HepG2 (cell line): ENCODE data around the gene OR6C2. TPM values are rescaled to one million over a fixed set of nuclear protein-coding genes. Genes with fewer than 3 reads are reported as not detected.

Experiments
- ATF1 ChIP-seq: IDR thresholded peaks from 2 replicates; pipeline ENCODE4 v1.6.1; 2016; ENCODE audit warnings: mild to moderate bottlenecking, control low read depth
- CREB1 ChIP-seq, 2 experiments: fragments of 450-650 bp in 1 of 2; IDR thresholded peaks; 2 replicates each; pipeline ENCODE4 v1.6.1; 2016 to 2017; ENCODE audit warnings: control low read depth in 1 of 2, mild to moderate bottlenecking in 1 of 2, missing compliant biosample characterization in 1 of 2, missing genetic modification characterization in 1 of 2
- FUBP1 ChIP-seq: sonication (generic); formaldehyde crosslinking; IDR thresholded peaks from 2 replicates; pipeline ENCODE4 v1.5.1; 2020; ENCODE audit warnings: missing genetic modification reagents, mild to moderate bottlenecking, borderline replicate concordance
- HNRNPUL1 ChIP-seq: fragments of 200-400 bp; formaldehyde crosslinking; IDR thresholded peaks from 2 replicates; pipeline ENCODE4 v1.6.1; 2017; ENCODE audit warnings: low read depth, mild to moderate bottlenecking, low read length, moderate library complexity
- PAF1 ChIP-seq: IDR thresholded peaks from 2 replicates; pipeline ENCODE4 v1.6.1; 2016; ENCODE audit warnings: missing genetic modification reagents, missing compliant biosample characterization
- PPARG ChIP-seq: conservative IDR thresholded peaks from 2 replicates; pipeline ENCODE4 v1.6.1; 2016; ENCODE audit warnings: missing biosample characterization, missing genetic modification reagents
- SCMH1 ChIP-seq: sonication (generic); formaldehyde crosslinking; IDR thresholded peaks from 2 replicates; pipeline ENCODE4 v1.9.0; 2021; ENCODE audit warnings: missing genetic modification reagents, mild to moderate bottlenecking, borderline replicate concordance
- SMYD3 ChIP-seq: sonication (generic); formaldehyde crosslinking; IDR thresholded peaks from 2 replicates; pipeline ENCODE4 v1.8.1; 2023; ENCODE audit warnings: mild to moderate bottlenecking, missing genetic modification reagents
- SNAPC2 ChIP-seq: sonication (generic); formaldehyde crosslinking; IDR thresholded peaks from 2 replicates; pipeline ENCODE4 v1.8.1; 2022; ENCODE audit warnings: mild to moderate bottlenecking, missing genetic modification reagents
- TBX2 ChIP-seq: sonication (generic); formaldehyde crosslinking; IDR thresholded peaks from 2 replicates; pipeline ENCODE4 v1.5.0; 2020; ENCODE audit warnings: missing genetic modification reagents, mild to moderate bottlenecking, borderline replicate concordance
- ZBTB7B ChIP-seq: sonication (generic); formaldehyde crosslinking; IDR thresholded peaks from 2 replicates; pipeline ENCODE4 v1.4.0; 2020; ENCODE audit warnings: missing genetic modification reagents
- ZFP36L2 ChIP-seq: sonication (generic); formaldehyde crosslinking; IDR thresholded peaks from 2 replicates; pipeline ENCODE4 v1.4.0; 2020; ENCODE audit warnings: missing genetic modification reagents
- ZFP62 ChIP-seq: sonication (generic); formaldehyde crosslinking; IDR thresholded peaks from 2 replicates; pipeline ENCODE4 v1.4.0; 2020; ENCODE audit warnings: missing genetic modification reagents
- ZHX2 ChIP-seq, 2 experiments: sonication (generic) in 1 of 2; formaldehyde crosslinking in 1 of 2; IDR thresholded peaks; 2 replicates each; pipeline versions ENCODE4 v1.6.1 to v1.9.0; 2014 to 2022; ENCODE audit warnings: antibody characterized with exemption in 1 of 2, borderline replicate concordance in 1 of 2, inconsistent platforms in 1 of 2, low read depth in 1 of 2, missing genetic modification reagents in 1 of 2
- ZNF296 ChIP-seq: sonication (generic); formaldehyde crosslinking; conservative IDR thresholded peaks from 2 replicates; pipeline ENCODE4 v1.5.0; 2020; ENCODE audit warnings: mild to moderate bottlenecking, missing genetic modification reagents
- ZUFSP ChIP-seq: sonication (generic); formaldehyde crosslinking; IDR thresholded peaks from 2 replicates; pipeline ENCODE4 v1.9.0; 2021; ENCODE audit warnings: missing genetic modification reagents, mild to moderate bottlenecking, borderline replicate concordance
- ZZZ3 ChIP-seq: sonication (generic); formaldehyde crosslinking; IDR thresholded peaks from 2 replicates; pipeline ENCODE4 v1.4.0; 2020; ENCODE audit warnings: missing genetic modification reagents, mild to moderate bottlenecking, borderline replicate concordance
- polyA plus RNA-seq, 8 experiments: library from polyadenylated mRNA; depleted of rRNA in 3 of 8; stranded (reverse) in 7 of 8; unstranded in 1 of 8; fragments of >200 nt; fragmentation: Illumina TruSeq in 4 of 8; extraction: Trizol in 4 of 8; gene quantifications; 2 replicates each; pipeline versions ENCODE4 v1.2.1 to v1.2.3, GENCODE V29; 2011 to 2016; ENCODE audit warnings: low read depth in 4 of 8, missing spikeins in 1 of 8, mixed read lengths in 1 of 8; ENCODE audit not compliant: insufficient read depth in 1 of 8
- total RNA-seq, 5 experiments: library from RNA; depleted of rRNA; stranded (reverse); fragments of >200 nt; fragmentation: Illumina TruSeq; extraction: Trizol; gene quantifications; 2 replicates each; pipeline ENCODE4 v1.2.3, GENCODE V29; 2016; ENCODE audit warnings: low read depth in 1 of 5

OR6C2 gene
- total and polyA plus RNA-seq, 2 of the 13 experiments (the other 11 are each of a cell fraction or from before 2014, with no cell fraction given): not detected

GRCh38 chr12:55499810-55500252 lies 56.0 kb downstream of the OR6C2 start (continued):
- TF ChIP-seq ZHX2 (IDR thresholded peaks at IDR 0.05; ENCODE audit: low read depth): no peak
- TF ChIP-seq ZHX2 (CRISPR knock-in tag; IDR thresholded peaks at IDR 0.05; ENCODE audit: borderline replicate concordance): no peak
- TF ChIP-seq ATF1: peak; percentile 39; the same call in 1 of the 2 replicates
- no peak for TF ChIP-seq ZZZ3 (CRISPR knock-in tag)
- no peak for TF ChIP-seq SMYD3 (CRISPR knock-in tag)
- TF ChIP-seq ZBTB7B: no peak
- no peak for TF ChIP-seq HNRNPUL1
- no peak for TF ChIP-seq PAF1 (CRISPR knock-in tag)
- no peak for TF ChIP-seq ZUFSP (CRISPR knock-in tag)
- 0 out of 2 replicates have a peak, but pooled peaks have one; percentile 32 for TF ChIP-seq PPARG (CRISPR knock-in tag)
- TF ChIP-seq CREB1 (IDR thresholded peaks at IDR 0.05): no peak
- TF ChIP-seq CREB1 (CRISPR knock-in tag; IDR thresholded peaks at IDR 0.05): peak; percentile 58
- TF ChIP-seq SCMH1 (CRISPR knock-in tag): no peak
- no peak for TF ChIP-seq ZFP36L2 (CRISPR knock-in tag)
- TF ChIP-seq FUBP1 (CRISPR knock-in tag): no peak
- TF ChIP-seq TBX2 (CRISPR knock-in tag): peak; percentile 65; the same call in 1 of the 2 replicates
- no peak for TF ChIP-seq ZFP62 (CRISPR knock-in tag)
- no peak for TF ChIP-seq SNAPC2 (CRISPR knock-in tag)
- no peak for TF ChIP-seq ZNF296
